HepG2 (cell line): Measurements from ENCODE around the gene CEP19. TPM values are rescaled to one million over a fixed set of nuclear protein-coding genes. Genes with fewer than 3 reads are reported as not detected.

Experiments
- ATF7 ChIP-seq, 2 experiments: fragments of 450-650 bp in 1 of 2; sonication (generic) in 1 of 2; formaldehyde crosslinking in 1 of 2; IDR thresholded peaks; 2 replicates each; pipeline versions ENCODE4 v1.4.0 to v1.6.1; 2016 to 2020; ENCODE audit warnings: antibody characterized with exemption in 1 of 2, mild to moderate bottlenecking in 1 of 2, missing genetic modification reagents in 1 of 2
- BCL6 ChIP-seq: IDR thresholded peaks from 2 replicates; pipeline ENCODE4 v1.6.1; 2016; ENCODE audit warnings: missing genetic modification reagents, missing compliant biosample characterization
- CAMTA2 ChIP-seq: sonication (generic); formaldehyde crosslinking; IDR thresholded peaks from 2 replicates; pipeline ENCODE4 v1.4.0; 2020; ENCODE audit warnings: mild to moderate bottlenecking, missing genetic modification reagents, borderline replicate concordance
- CBX2 ChIP-seq, 2 experiments: fragments of 200-600 bp in 1 of 2; sonication (generic); formaldehyde crosslinking in 1 of 2; IDR thresholded peaks; 2 replicates each; pipeline versions ENCODE4 v1.7.0 to v1.8.1; 2018 to 2022; ENCODE audit warnings: low read depth in 2 of 2, low read length in 1 of 2, mild to moderate bottlenecking in 1 of 2, missing genetic modification reagents in 1 of 2
- CHCHD3 ChIP-seq: sonication (generic); formaldehyde crosslinking; IDR thresholded peaks from 2 replicates; pipeline ENCODE4 v1.8.0; 2022; ENCODE audit warnings: mild to moderate bottlenecking, missing genetic modification reagents, moderate library complexity
- FIP1L1 ChIP-seq: fragments of 200-400 bp; formaldehyde crosslinking; IDR thresholded peaks from 2 replicates; pipeline ENCODE4 v1.6.1; 2018; ENCODE audit warnings: low read depth, mild to moderate bottlenecking, low read length, moderate library complexity, borderline replicate concordance; ENCODE audit not compliant: insufficient read depth
- FOXO1 ChIP-seq: sonication (generic); formaldehyde crosslinking; IDR thresholded peaks from 2 replicates; pipeline ENCODE4 v1.4.0; 2020; ENCODE audit warnings: missing genetic modification reagents
- HCFC1 ChIP-seq: fragments of 150-350 bp; IDR thresholded peaks from 2 replicates; pipeline ENCODE4 v1.6.1; 2014; ENCODE audit warnings: low read depth, low read length
- HDAC6 ChIP-seq: fragments of 200-600 bp; sonication (generic); IDR thresholded peaks from 2 replicates; pipeline ENCODE4 v1.7.0; 2017; ENCODE audit warnings: mild to moderate bottlenecking, antibody characterized with exemption, low read length, low read depth
- LCORL ChIP-seq, 2 experiments: fragments of 450-650 bp in 1 of 2; sonication (generic) in 1 of 2; formaldehyde crosslinking in 1 of 2; IDR thresholded peaks; 2 replicates each; pipeline versions ENCODE4 v1.5.0 to v1.6.1; 2017 to 2020; ENCODE audit warnings: antibody characterized with exemption in 1 of 2, missing genetic modification reagents in 1 of 2
- PHF21A ChIP-seq: sonication (generic); formaldehyde crosslinking; IDR thresholded peaks from 2 replicates; pipeline ENCODE4 v1.5.0; 2020; ENCODE audit warnings: mild to moderate bottlenecking, missing genetic modification reagents
- SMARCC2 ChIP-seq: fragments of 450-650 bp; IDR thresholded peaks from 2 replicates; pipeline ENCODE4 v1.6.1; 2017; ENCODE audit warnings: antibody characterized with exemption, mild to moderate bottlenecking
- TP53 ChIP-seq: sonication (generic); formaldehyde crosslinking; conservative IDR thresholded peaks from 2 replicates; pipeline ENCODE4 v1.4.0; 2020; ENCODE audit warnings: missing genetic modification reagents
- ZNF446 ChIP-seq: sonication (generic); formaldehyde crosslinking; IDR thresholded peaks from 2 replicates; pipeline ENCODE4 v1.5.0; 2020; ENCODE audit warnings: mild to moderate bottlenecking, missing genetic modification reagents
- ZNF883 ChIP-seq: sonication (generic); formaldehyde crosslinking; IDR thresholded peaks from 2 replicates; pipeline ENCODE4 v1.5.1; 2020; ENCODE audit warnings: mild to moderate bottlenecking, missing genetic modification reagents; ENCODE audit errors: not compliant biosample characterization
- ZZZ3 ChIP-seq: sonication (generic); formaldehyde crosslinking; IDR thresholded peaks from 2 replicates; pipeline ENCODE4 v1.4.0; 2020; ENCODE audit warnings: missing genetic modification reagents, mild to moderate bottlenecking, borderline replicate concordance
- polyA plus RNA-seq, 8 experiments: library from polyadenylated mRNA; depleted of rRNA in 3 of 8; stranded (reverse) in 7 of 8; unstranded in 1 of 8; fragments of >200 nt; fragmentation: Illumina TruSeq in 4 of 8; extraction: Trizol in 4 of 8; gene quantifications; 2 replicates each; pipeline versions ENCODE4 v1.2.1 to v1.2.3, GENCODE V29; 2011 to 2016; ENCODE audit warnings: low read depth in 4 of 8, missing spikeins in 1 of 8, mixed read lengths in 1 of 8; ENCODE audit not compliant: insufficient read depth in 1 of 8
- total RNA-seq, 5 experiments: library from RNA; depleted of rRNA; stranded (reverse); fragments of >200 nt; fragmentation: Illumina TruSeq; extraction: Trizol; gene quantifications; 2 replicates each; pipeline ENCODE4 v1.2.3, GENCODE V29; 2016; ENCODE audit warnings: low read depth in 1 of 5
- TF ChIP-seq, protein P1 (sequence below): sonication (generic); formaldehyde crosslinking; conservative IDR thresholded peaks from 2 replicates; pipeline ENCODE4 v1.4.0; 2020; ENCODE audit warnings: mild to moderate bottlenecking, missing genetic modification reagents, moderate library complexity
- TF ChIP-seq, protein P2 (sequence below): sonication (generic); formaldehyde crosslinking; IDR thresholded peaks from 2 replicates; pipeline ENCODE4 v1.9.0; 2022; ENCODE audit warnings: low read depth, missing genetic modification reagents
- TF ChIP-seq, protein P3 (sequence below): sonication (generic); formaldehyde crosslinking; IDR thresholded peaks from 2 replicates; pipeline ENCODE4 v1.5.0; 2020; ENCODE audit warnings: mild to moderate bottlenecking, missing genetic modification reagents
- TF ChIP-seq, protein P4 (sequence below): sonication (generic); formaldehyde crosslinking; IDR thresholded peaks from 2 replicates; pipeline ENCODE4 v1.5.1; 2020; ENCODE audit warnings: missing genetic modification reagents, mild to moderate bottlenecking, borderline replicate concordance

CEP19 gene
- total and polyA plus RNA-seq, 2 of the 13 experiments (the other 11 are each of a cell fraction or from before 2014, with no cell fraction given) = 0.48 to 1.2 TPM

- no peak for TF ChIP-seq ZNF883 (CRISPR knock-in tag)
- no peak for TF ChIP-seq TP53 (CRISPR knock-in tag)
- TF ChIP-seq, protein P1, sequence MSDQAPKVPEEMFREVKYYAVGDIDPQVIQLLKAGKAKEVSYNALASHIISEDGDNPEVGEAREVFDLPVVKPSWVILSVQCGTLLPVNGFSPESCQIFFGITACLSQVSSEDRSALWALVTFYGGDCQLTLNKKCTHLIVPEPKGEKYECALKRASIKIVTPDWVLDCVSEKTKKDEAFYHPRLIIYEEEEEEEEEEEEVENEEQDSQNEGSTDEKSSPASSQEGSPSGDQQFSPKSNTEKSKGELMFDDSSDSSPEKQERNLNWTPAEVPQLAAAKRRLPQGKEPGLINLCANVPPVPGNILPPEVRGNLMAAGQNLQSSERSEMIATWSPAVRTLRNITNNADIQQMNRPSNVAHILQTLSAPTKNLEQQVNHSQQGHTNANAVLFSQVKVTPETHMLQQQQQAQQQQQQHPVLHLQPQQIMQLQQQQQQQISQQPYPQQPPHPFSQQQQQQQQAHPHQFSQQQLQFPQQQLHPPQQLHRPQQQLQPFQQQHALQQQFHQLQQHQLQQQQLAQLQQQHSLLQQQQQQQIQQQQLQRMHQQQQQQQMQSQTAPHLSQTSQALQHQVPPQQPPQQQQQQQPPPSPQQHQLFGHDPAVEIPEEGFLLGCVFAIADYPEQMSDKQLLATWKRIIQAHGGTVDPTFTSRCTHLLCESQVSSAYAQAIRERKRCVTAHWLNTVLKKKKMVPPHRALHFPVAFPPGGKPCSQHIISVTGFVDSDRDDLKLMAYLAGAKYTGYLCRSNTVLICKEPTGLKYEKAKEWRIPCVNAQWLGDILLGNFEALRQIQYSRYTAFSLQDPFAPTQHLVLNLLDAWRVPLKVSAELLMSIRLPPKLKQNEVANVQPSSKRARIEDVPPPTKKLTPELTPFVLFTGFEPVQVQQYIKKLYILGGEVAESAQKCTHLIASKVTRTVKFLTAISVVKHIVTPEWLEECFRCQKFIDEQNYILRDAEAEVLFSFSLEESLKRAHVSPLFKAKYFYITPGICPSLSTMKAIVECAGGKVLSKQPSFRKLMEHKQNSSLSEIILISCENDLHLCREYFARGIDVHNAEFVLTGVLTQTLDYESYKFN (CRISPR knock-in tag) = 0 out of 2 replicates have a peak, but pooled peaks have one; percentile 6
- TF ChIP-seq, protein P2, sequence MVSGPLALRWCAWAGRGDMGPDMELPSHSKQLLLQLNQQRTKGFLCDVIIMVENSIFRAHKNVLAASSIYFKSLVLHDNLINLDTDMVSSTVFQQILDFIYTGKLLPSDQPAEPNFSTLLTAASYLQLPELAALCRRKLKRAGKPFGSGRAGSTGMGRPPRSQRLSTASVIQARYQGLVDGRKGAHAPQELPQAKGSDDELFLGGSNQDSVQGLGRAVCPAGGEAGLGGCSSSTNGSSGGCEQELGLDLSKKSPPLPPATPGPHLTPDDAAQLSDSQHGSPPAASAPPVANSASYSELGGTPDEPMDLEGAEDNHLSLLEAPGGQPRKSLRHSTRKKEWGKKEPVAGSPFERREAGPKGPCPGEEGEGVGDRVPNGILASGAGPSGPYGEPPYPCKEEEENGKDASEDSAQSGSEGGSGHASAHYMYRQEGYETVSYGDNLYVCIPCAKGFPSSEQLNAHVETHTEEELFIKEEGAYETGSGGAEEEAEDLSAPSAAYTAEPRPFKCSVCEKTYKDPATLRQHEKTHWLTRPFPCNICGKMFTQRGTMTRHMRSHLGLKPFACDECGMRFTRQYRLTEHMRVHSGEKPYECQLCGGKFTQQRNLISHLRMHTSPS (CRISPR knock-in tag) = no peak
- no peak for TF ChIP-seq FIP1L1
- TF ChIP-seq CBX2 (IDR thresholded peaks at IDR 0.05; ENCODE audit: low read depth, low read length) = no peak
- TF ChIP-seq CBX2 (CRISPR knock-in tag; IDR thresholded peaks at IDR 0.05; ENCODE audit: low read depth) = no peak
- TF ChIP-seq LCORL (IDR thresholded peaks at IDR 0.05) = no peak
- TF ChIP-seq LCORL (CRISPR knock-in tag; IDR thresholded peaks at IDR 0.05) = no peak
- no peak; the same call in 1 of the 2 replicates for TF ChIP-seq PHF21A
- TF ChIP-seq SMARCC2 = no peak
- TF ChIP-seq ATF7 (IDR thresholded peaks at IDR 0.05) = no peak
- no peak for TF ChIP-seq ATF7 (CRISPR knock-in tag; IDR thresholded peaks at IDR 0.05)
- TF ChIP-seq BCL6 (CRISPR knock-in tag) = no peak
- TF ChIP-seq FOXO1 (CRISPR knock-in tag) = no peak
- TF ChIP-seq HDAC6 = no peak
- TF ChIP-seq CHCHD3 = peak; percentile 32; the same call in 1 of the 2 replicates
- TF ChIP-seq HCFC1 = no peak
- TF ChIP-seq ZZZ3 (CRISPR knock-in tag) = no peak
- TF ChIP-seq, protein P3, sequence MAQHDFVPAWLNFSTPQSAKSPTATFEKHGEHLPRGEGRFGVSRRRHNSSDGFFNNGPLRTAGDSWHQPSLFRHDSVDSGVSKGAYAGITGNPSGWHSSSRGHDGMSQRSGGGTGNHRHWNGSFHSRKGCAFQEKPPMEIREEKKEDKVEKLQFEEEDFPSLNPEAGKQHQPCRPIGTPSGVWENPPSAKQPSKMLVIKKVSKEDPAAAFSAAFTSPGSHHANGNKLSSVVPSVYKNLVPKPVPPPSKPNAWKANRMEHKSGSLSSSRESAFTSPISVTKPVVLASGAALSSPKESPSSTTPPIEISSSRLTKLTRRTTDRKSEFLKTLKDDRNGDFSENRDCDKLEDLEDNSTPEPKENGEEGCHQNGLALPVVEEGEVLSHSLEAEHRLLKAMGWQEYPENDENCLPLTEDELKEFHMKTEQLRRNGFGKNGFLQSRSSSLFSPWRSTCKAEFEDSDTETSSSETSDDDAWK (CRISPR knock-in tag) = no peak
- 0 out of 2 replicates have a peak, but pooled peaks have one; percentile 10 for TF ChIP-seq ZNF446 (CRISPR knock-in tag)
- TF ChIP-seq, protein P4, sequence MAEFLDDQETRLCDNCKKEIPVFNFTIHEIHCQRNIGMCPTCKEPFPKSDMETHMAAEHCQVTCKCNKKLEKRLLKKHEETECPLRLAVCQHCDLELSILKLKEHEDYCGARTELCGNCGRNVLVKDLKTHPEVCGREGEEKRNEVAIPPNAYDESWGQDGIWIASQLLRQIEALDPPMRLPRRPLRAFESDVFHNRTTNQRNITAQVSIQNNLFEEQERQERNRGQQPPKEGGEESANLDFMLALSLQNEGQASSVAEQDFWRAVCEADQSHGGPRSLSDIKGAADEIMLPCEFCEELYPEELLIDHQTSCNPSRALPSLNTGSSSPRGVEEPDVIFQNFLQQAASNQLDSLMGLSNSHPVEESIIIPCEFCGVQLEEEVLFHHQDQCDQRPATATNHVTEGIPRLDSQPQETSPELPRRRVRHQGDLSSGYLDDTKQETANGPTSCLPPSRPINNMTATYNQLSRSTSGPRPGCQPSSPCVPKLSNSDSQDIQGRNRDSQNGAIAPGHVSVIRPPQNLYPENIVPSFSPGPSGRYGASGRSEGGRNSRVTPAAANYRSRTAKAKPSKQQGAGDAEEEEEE (CRISPR knock-in tag) = no peak
- TF ChIP-seq CAMTA2 (CRISPR knock-in tag) = no peak
Measured at GRCh38 chr3:196711838-196712513, at the start of gene CEP19, which contains the start of gene PIGX (continued).
